A549 (cell line): ENCODE measurements around the gene ARHGEF11. TPM values are rescaled to one million over a fixed set of nuclear protein-coding genes. Genes with fewer than 3 reads are reported as not detected.

Source experiments
- ATAC-seq, 2 experiments: fragments of 200-7000 bp in 1 of 2; fragments of >200 bp in 1 of 2; cut with Nextera tagmentation in 1 of 2; cut with Tn5 transposase in 1 of 2; 3 replicates each; pipeline versions ENCODE4 v1.8.0 to v1.9.1; 2018 to 2020; ENCODE audit warnings: mild to moderate bottlenecking in 1 of 2, moderate library complexity in 1 of 2
- CTCF ChIA-PET: fragments of 300-600 bp; sonication (Branson Sonifier 250); formaldehyde crosslinking; extraction: SDS; loops from one replicate; lab custom pipeline; 2021; ENCODE audit warnings: antibody characterized with exemption, inconsistent platforms; lab: Yijun Ruan, JAX
- POLR2A ChIA-PET: fragments of 350-600 bp; formaldehyde crosslinking; extraction: SDS; loops from one replicate; lab custom pipeline; 2021; ENCODE audit warnings: antibody characterized with exemption, inconsistent platforms; lab: Yijun Ruan, JAX
- DNase-seq, 2 experiments: peaks; one replicate each; pipeline versions ENCODE4 v3.0.0 to v3.0.0-alpha.2; 2011 to 2016; ENCODE audit warnings: low read depth in 1 of 2, low spot score in 1 of 2
- FAIRE-seq: peaks from 2 replicates; lab custom pipeline; 2011; peaks lifted over from hg19 to GRCh38; lab: Jason Lieb, UNC
- H3K27ac ChIP-seq, 2 experiments: fragments of >200 bp; sonication (Bioruptor Twin); formaldehyde crosslinking; 3 replicates each; pipeline ENCODE4 v1.5.1; 2016 to 2017
- H3K4me1 ChIP-seq: fragments of >200 bp; sonication (Bioruptor Twin); formaldehyde crosslinking; 3 replicates; pipeline ENCODE4 v1.6.1; 2016
- H3K4me2 ChIP-seq: fragments of >200 bp; sonication (Bioruptor Twin); formaldehyde crosslinking; 3 replicates; pipeline ENCODE4 v1.6.1; 2016
- H3K4me3 ChIP-seq: fragments of >200 bp; sonication (Bioruptor Twin); formaldehyde crosslinking; 3 replicates; pipeline ENCODE4 v1.5.1; 2016
- H3K9me3 ChIP-seq: fragments of >200 bp; sonication (Bioruptor Twin); formaldehyde crosslinking; 3 replicates; pipeline ENCODE4 v1.6.1; 2016
- ATOH8 ChIP-seq: fragments of 250-450 bp; sonication (Bioruptor Pico); IDR thresholded peaks from 2 replicates; pipeline ENCODE4 v1.5.0; 2020; ENCODE audit warnings: low read depth, mild to moderate bottlenecking, moderate library complexity
- BCL3 ChIP-seq: fragments of >200 bp; sonication (Bioruptor Twin); formaldehyde crosslinking; IDR thresholded peaks from 3 replicates; pipeline ENCODE4 v1.6.1; 2016
- CBX2 ChIP-seq: fragments of 200-600 bp; sonication (generic); IDR thresholded peaks from 2 replicates; pipeline ENCODE4 v1.6.1; 2016; ENCODE audit warnings: low read depth, mild to moderate bottlenecking, borderline replicate concordance
- CBX8 ChIP-seq: fragments of 200-600 bp; sonication (generic); IDR thresholded peaks from 2 replicates; pipeline ENCODE4 v1.6.1; 2016
- CHD2 ChIP-seq: fragments of 150-350 bp; IDR thresholded peaks from 2 replicates; pipeline ENCODE4 v1.6.1; 2014; ENCODE audit warnings: low read length; ENCODE audit not compliant: partially characterized antibody
- E2F6 ChIP-seq: IDR thresholded peaks from 2 replicates; pipeline ENCODE4 v1.6.1; 2012; ENCODE audit warnings: low read depth, borderline replicate concordance
- EP300 ChIP-seq, 2 experiments: fragments of >200 bp; sonication (Bioruptor Twin); formaldehyde crosslinking; IDR thresholded peaks; 2 replicates in 1 of 2; 3 replicates in 1 of 2; pipeline ENCODE4 v1.6.1; 2016 to 2017
- ESRRA ChIP-seq: fragments of 150-350 bp; IDR thresholded peaks from 2 replicates; pipeline ENCODE4 v1.6.1; 2014; ENCODE audit warnings: mild to moderate bottlenecking, low read length, borderline replicate concordance
- FOSB ChIP-seq: fragments of 250-450 bp; sonication (Bioruptor Pico); IDR thresholded peaks from 2 replicates; pipeline ENCODE4 v1.5.0; 2020; ENCODE audit warnings: mild to moderate bottlenecking, moderate library complexity
- FOSL2 ChIP-seq, 2 experiments: fragments of 450-650 bp in 1 of 2; fragments of >200 bp in 1 of 2; sonication (Bioruptor Twin) in 1 of 2; formaldehyde crosslinking; IDR thresholded peaks; 2 replicates each; pipeline versions ENCODE4 v1.5.0 to v1.6.1; 2016 to 2020; ENCODE audit warnings: mild to moderate bottlenecking in 1 of 2, moderate library complexity in 1 of 2
- GATA3 ChIP-seq: IDR thresholded peaks from 2 replicates; pipeline ENCODE4 v1.6.1; 2012; ENCODE audit warnings: borderline replicate concordance
- HDAC2 ChIP-seq: fragments of 200-600 bp; sonication (generic); IDR thresholded peaks from 2 replicates; pipeline ENCODE4 v1.6.1; 2016
- HEYL ChIP-seq: fragments of 250-450 bp; sonication (Bioruptor Pico); IDR thresholded peaks from 2 replicates; pipeline ENCODE4 v1.8.0; 2021; ENCODE audit warnings: mild to moderate bottlenecking, moderate library complexity
- HOXA7 ChIP-seq: fragments of 250-450 bp; sonication (Bioruptor Pico); IDR thresholded peaks from 2 replicates; pipeline ENCODE4 v1.5.0; 2020; ENCODE audit warnings: mild to moderate bottlenecking, moderate library complexity
- HOXB13 ChIP-seq: fragments of 250-450 bp; sonication (Bioruptor Pico); IDR thresholded peaks from 2 replicates; pipeline ENCODE4 v1.5.0; 2020; ENCODE audit warnings: low read depth, mild to moderate bottlenecking, moderate library complexity
- JUN ChIP-seq, 2 experiments: fragments of >200 bp; sonication (Bioruptor Twin); formaldehyde crosslinking; IDR thresholded peaks; 2 replicates in 1 of 2; 3 replicates in 1 of 2; pipeline ENCODE4 v1.6.1; 2016 to 2017
- JUNB ChIP-seq: fragments of >200 bp; sonication (Bioruptor Twin); formaldehyde crosslinking; IDR thresholded peaks from 2 replicates; pipeline ENCODE4 v1.6.1; 2016
- KDM1A ChIP-seq: fragments of 200-600 bp; sonication (generic); IDR thresholded peaks from 2 replicates; pipeline ENCODE4 v1.6.1; 2016; ENCODE audit warnings: low read depth, mild to moderate bottlenecking
- KDM5A ChIP-seq: fragments of 200-600 bp; sonication (generic); IDR thresholded peaks from 2 replicates; pipeline ENCODE4 v1.6.1; 2016; ENCODE audit warnings: antibody characterized with exemption, mild to moderate bottlenecking
- MAX ChIP-seq: IDR thresholded peaks from 2 replicates; pipeline ENCODE4 v1.6.1; 2012
- MYC ChIP-seq: IDR thresholded peaks from 2 replicates; pipeline ENCODE4 v1.6.1; 2012; ENCODE audit warnings: mild to moderate bottlenecking, inconsistent platforms, low read length, improper control_type of control experiment, borderline replicate concordance
- NFE2L2 ChIP-seq: fragments of 150-350 bp; conservative IDR thresholded peaks from 2 replicates; pipeline ENCODE4 v1.6.1; 2014; ENCODE audit warnings: low read length
- PBX3 ChIP-seq: IDR thresholded peaks from 2 replicates; pipeline ENCODE4 v1.6.1; 2012
- POLR2A ChIP-seq: IDR thresholded peaks from 2 replicates; pipeline ENCODE4 v1.6.1; 2012; ENCODE audit warnings: mild to moderate bottlenecking, low read length
- RARB ChIP-seq: fragments of 250-450 bp; sonication (Bioruptor Pico); IDR thresholded peaks from 2 replicates; pipeline ENCODE4 v1.8.0; 2021; ENCODE audit warnings: mild to moderate bottlenecking, moderate library complexity
- RNF2 ChIP-seq: fragments of 200-600 bp; sonication (generic); IDR thresholded peaks from 2 replicates; pipeline ENCODE4 v1.6.1; 2016; ENCODE audit warnings: low read depth, mild to moderate bottlenecking, antibody characterized with exemption, moderate library complexity, borderline replicate concordance
- TP53 ChIP-seq: fragments of 250-450 bp; sonication (Bioruptor Pico); IDR thresholded peaks from 2 replicates; pipeline ENCODE4 v1.5.0; 2021; ENCODE audit warnings: mild to moderate bottlenecking, moderate library complexity
- USF2 ChIP-seq: fragments of 450-650 bp; IDR thresholded peaks from 2 replicates; pipeline ENCODE4 v1.6.1; 2014; ENCODE audit warnings: antibody characterized with exemption
- ZNF302 ChIP-seq: fragments of 250-450 bp; sonication (Bioruptor Pico); IDR thresholded peaks from 2 replicates; pipeline ENCODE4 v1.9.0; 2021; ENCODE audit warnings: inconsistent platforms, mild to moderate bottlenecking, moderate library complexity
- ZSCAN20 ChIP-seq: fragments of 250-450 bp; sonication (Bioruptor Pico); IDR thresholded peaks from 2 replicates; pipeline ENCODE4 v1.8.0; 2022; ENCODE audit warnings: mild to moderate bottlenecking, moderate library complexity
- WGBS: methylation state at CpG from one replicate; pipeline ENCODE4 v1.1.6; 2017; ENCODE audit errors: missing lambda C conversion rate; 5-methylcytosine and 5-hydroxymethylcytosine counted together
- polyA plus RNA-seq, 4 experiments: library from polyadenylated mRNA; depleted of rRNA in 3 of 4; stranded (reverse); fragments of >200 nt; fragmentation: RNase III in 1 of 4; extraction: RNeasy Plus Mini Kit Qiagen cat#74134 plus additional on column Dnase treatment in 1 of 4; gene quantifications; 2 replicates in 3 of 4; 3 replicates in 1 of 4; pipeline ENCODE4 v1.2.3, GENCODE V29; 2011 to 2017

The ARHGEF11 gene
- polyA plus RNA-seq, 2 of the 4 experiments (the other 2 are of a cell fraction) = 15.7 to 17.1 TPM

- POLR2A ChIA-PET = interaction anchor here (0.8 to 1.4 kb wide), 5 partner anchors 14 to 168 kb away, joined by 3 to 4 read pairs (median 3); partner anchors contain the start of genes ISG20L2 and METTL25B
- ATAC-seq = peak; percentile 76 to 83
Measured at GRCh38 chr1:156896490-156897033, 149.0 kb downstream of the ARHGEF11 start.

GRCh38 chr1:156895927-156896326 lies 149.6 kb downstream of the ARHGEF11 start:
- TF ChIP-seq JUNB (no peak), HEYL (CRISPR knock-in tag) (no peak), FOSB (CRISPR knock-in tag) (no peak), CHD2 (no peak), RARB (CRISPR knock-in tag) (no peak), ESRRA (no peak), TP53 (no peak), USF2 (no peak), ATOH8 (CRISPR knock-in tag) (no peak), CBX8 (no peak), KDM1A (no peak), HOXA7 (CRISPR knock-in tag) (no peak), MAX (no peak), HDAC2 (no peak), POLR2A (no peak), ZSCAN20 (no peak), PBX3 (no peak), KDM5A (no peak)
- no peaks in the 10 kb centered on the region for H3K9me3 ChIP-seq
- WGBS = 96% methylated on average over 6 of the region's 6 CpGs
- H3K4me1 ChIP-seq = peaks cover 70% of the 10 kb centered on the region
- H3K27ac ChIP-seq = peak overlapping the region; percentile 88 to 93
- FAIRE-seq (no peak), DNase-seq (no peak), ATAC-seq (no peak)
- CTCF ChIA-PET = interaction anchor here (0.9 to 12.9 kb wide), 7 partner anchors 21 to 169 kb away, joined by 3 to 341 read pairs (median 25); partner anchors contain the start of genes ISG20L2, LRRC71 and METTL25B
- peak overlapping the region; percentile 86 for H3K4me2 ChIP-seq
- no peak overlapping the region for H3K4me3 ChIP-seq
- POLR2A ChIA-PET = interaction anchor here (0.8 to 1.4 kb wide), 3 partner anchors 14 to 32 kb away, joined by 3 to 4 read pairs (median 3); no protein-coding TSS in a partner anchor

More at GRCh38 chr1:156896490-156897033, 149.0 kb downstream of the ARHGEF11 start:
- Histone ChIP-seq H3K9me3 (no peaks in the 10 kb centered on the region), H3K4me2 (peak overlapping the region; percentile 86), H3K27ac (peak overlapping the region; percentile 88 to 93), H3K4me3 (peak overlapping the region; percentile 1; the same call in 1 of the 3 replicates), H3K4me1 (peaks cover 72% of the 10 kb centered on the region)
- CTCF ChIA-PET = interaction anchor here (1.0 to 8.6 kb wide), 6 partner anchors 11 to 58 kb away, joined by 3 to 84 read pairs (median 6); partner anchors contain the start of gene LRRC71
- DNase-seq = peak; percentile 90 to 96
- 11% methylated on average over 16 of the region's 16 CpGs for WGBS
- FAIRE-seq = no peak
- TF ChIP-seq GATA3 = peak; percentile 66; the same call in 1 of the 2 replicates
- TF ChIP-seq HOXB13 (CRISPR knock-in tag) = 0 out of 2 replicates have a peak, but pooled peaks have one; percentile 11
- TF ChIP-seq ZNF302 = no peak
- TF ChIP-seq JUN (IDR thresholded peaks at IDR 0.05) = peak; percentile 51 to 70; a peak in 4 of 5 replicates
- TF ChIP-seq CHD2 = no peak
- TF ChIP-seq RNF2 = no peak
- TF ChIP-seq BCL3 = no peak
- peak in 1 of 2 experiments; percentile 50; a peak in 2 of 5 replicates for TF ChIP-seq EP300 (IDR thresholded peaks at IDR 0.05)
- TF ChIP-seq JUNB = peak; percentile 63
- no peak for TF ChIP-seq NFE2L2
- TF ChIP-seq USF2 = 0 out of 2 replicates have a peak, but pooled peaks have one; percentile 15
- TF ChIP-seq CBX2 = no peak
- TF ChIP-seq FOSL2 (IDR thresholded peaks at IDR 0.05) = peak; percentile 63; the same call in 1 of the 2 replicates
- peak; percentile 92 for TF ChIP-seq FOSL2 (CRISPR knock-in tag; IDR thresholded peaks at IDR 0.05)
- no peak for TF ChIP-seq MYC
- peak; percentile 72 for TF ChIP-seq MAX
- TF ChIP-seq E2F6 = no peak
